ENCODE data around the gene STK39. TPM values are rescaled to one million over a fixed set of nuclear protein-coding genes. Genes with fewer than 3 reads are reported as not detected.

The STK39 gene
- total and polyA plus RNA-seq, 11 donors, result 13.1 to 40.1 (median 21.5) TPM

DNA sequence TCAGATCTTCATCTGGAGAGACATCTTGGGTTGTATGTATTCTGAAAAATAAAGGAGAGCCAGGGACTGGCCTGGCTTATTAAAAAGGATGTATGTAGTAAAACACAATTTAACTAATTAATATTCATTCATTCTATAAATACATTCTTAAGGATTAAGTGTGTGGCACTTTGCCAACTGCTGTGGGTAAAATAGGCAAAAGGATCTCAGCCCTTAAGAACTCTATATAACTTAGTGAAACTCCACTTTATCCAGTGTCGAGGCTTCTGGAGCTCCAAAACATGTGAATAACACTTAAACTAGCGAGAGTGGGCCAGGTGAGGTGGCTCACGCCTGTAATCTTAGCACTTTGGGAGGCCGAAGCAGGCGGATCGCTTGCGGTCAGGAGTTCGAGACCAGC lies 7.7 kb upstream of the STK39 start:
- ATAC-seq (no peak), DNase-seq (no peak)
- H3K27ac ChIP-seq, result peak overlapping the region in 4 of 12 donors; percentile 23 to 64 (median 50)
- TF ChIP-seq POLR2A (IDR thresholded peaks at IDR 0.05), result no peak
- TF ChIP-seq, protein P1, sequence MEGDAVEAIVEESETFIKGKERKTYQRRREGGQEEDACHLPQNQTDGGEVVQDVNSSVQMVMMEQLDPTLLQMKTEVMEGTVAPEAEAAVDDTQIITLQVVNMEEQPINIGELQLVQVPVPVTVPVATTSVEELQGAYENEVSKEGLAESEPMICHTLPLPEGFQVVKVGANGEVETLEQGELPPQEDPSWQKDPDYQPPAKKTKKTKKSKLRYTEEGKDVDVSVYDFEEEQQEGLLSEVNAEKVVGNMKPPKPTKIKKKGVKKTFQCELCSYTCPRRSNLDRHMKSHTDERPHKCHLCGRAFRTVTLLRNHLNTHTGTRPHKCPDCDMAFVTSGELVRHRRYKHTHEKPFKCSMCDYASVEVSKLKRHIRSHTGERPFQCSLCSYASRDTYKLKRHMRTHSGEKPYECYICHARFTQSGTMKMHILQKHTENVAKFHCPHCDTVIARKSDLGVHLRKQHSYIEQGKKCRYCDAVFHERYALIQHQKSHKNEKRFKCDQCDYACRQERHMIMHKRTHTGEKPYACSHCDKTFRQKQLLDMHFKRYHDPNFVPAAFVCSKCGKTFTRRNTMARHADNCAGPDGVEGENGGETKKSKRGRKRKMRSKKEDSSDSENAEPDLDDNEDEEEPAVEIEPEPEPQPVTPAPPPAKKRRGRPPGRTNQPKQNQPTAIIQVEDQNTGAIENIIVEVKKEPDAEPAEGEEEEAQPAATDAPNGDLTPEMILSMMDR (IDR thresholded peaks at IDR 0.05), result no peak
- no peak overlapping the region for H3K4me3 ChIP-seq
- WGBS, 4 donors, result 94 to 98% (median 95%) methylated on average over 8 of the region's 8 CpGs
- H3K36me3 ChIP-seq, result no peaks in the 10 kb centered on the region
- no peaks in the 10 kb centered on the region for H3K27me3 ChIP-seq
- intact Hi-C loops (cut with DNase I), result loop anchor here in 2 of 10 donors (5.0 to 10.0 kb wide), 2 partner anchors 80 to 82 kb away; no protein-coding TSS in a partner anchor
- peaks cover 0 to 23% (median 8%) of the 10 kb centered on the region in 12 donors for H3K9me3 ChIP-seq
- H3K4me1 ChIP-seq, result peaks cover 0 to 12% (median 0%) of the 10 kb centered on the region in 12 donors

DNA sequence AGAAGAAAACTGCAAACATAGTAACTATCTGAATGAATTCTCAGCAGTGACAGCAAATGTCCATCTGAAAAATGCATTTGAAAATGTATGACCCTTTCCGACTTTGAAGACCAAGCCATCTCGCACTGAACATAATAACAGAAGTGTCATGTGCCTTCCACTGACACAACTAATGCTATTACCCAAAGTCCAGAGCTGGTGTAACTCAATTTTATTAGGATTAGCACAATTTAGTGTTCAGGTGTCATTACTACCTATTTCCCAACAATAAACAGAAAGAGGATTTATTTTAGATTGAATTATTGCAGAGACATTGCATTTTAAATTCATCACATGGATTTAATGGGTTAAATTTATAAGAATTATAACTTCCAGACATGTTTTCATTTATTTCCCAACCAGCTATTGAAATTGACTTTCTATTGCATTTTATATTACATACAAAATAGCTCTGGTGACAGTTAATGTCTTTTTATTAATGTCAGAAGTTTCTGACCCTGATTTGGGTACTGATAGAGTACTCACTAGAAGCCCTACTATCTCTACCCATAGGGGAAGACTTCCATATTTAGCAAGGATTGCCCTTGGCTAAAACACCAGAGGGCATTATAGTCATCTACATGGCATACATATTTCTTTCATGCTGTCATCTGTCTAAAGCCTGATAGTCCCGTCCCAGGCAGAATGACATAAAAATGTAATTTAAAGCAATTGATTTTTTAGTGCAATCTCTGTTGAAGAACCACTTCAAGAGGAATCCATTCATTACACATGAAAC lies 7.0 kb upstream of the STK39 start:
- Histone ChIP-seq H3K36me3 (no peaks in the 10 kb centered on the region), H3K4me1 (peaks cover 0 to 12% (median 0%) of the 10 kb centered on the region in 12 donors), H3K9me3 (peaks cover 0 to 16% (median 6%) of the 10 kb centered on the region in 12 donors), H3K4me3 (no peak overlapping the region), H3K27me3 (no peaks in the 10 kb centered on the region), H3K27ac (peak overlapping the region in 5 of 12 donors; percentile 23 to 64 (median 52))
- TF ChIP-seq POLR2A (IDR thresholded peaks at IDR 0.05), result no peak
- TF ChIP-seq, protein P1 (IDR thresholded peaks at IDR 0.05), result peak in 2 of 12 donors; percentile 9 to 13
- WGBS, 4 donors, result 63 to 72% (median 67%) methylated on average over 3 of the region's 3 CpGs
- DNase-seq (no peak), ATAC-seq (peak; percentile 69 to 88 (median 82))
- intact Hi-C loops (cut with DNase I), result loop anchor here in 1 of 10 donors (10.0 kb wide), 1 partner anchor 80 kb away; no protein-coding TSS in a partner anchor

DNA sequence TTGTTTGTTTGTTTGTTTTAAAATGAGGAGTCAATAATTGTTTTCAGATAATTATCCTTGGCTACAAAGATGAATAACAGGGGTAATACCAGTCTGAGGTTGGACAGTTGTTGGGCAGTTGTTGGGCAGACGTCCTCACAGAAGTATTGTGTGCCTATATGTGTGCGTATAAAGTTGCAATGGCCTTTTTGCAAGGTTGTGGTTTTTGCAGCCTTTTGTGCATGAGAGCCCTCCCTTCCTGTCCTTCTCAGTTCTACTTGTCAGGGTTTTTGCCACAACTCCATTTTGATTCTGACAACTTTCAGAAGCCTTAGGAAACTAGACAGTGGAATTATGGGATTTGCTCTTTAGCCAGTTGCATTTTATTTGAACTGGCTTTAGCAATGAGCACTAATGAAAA lies 6.0 kb upstream of the STK39 start:
- H3K4me1 ChIP-seq, result peaks cover 0 to 12% (median 0%) of the 10 kb centered on the region in 12 donors
- no peak overlapping the region for H3K27ac ChIP-seq
- peaks cover 0 to 6% (median 0%) of the 10 kb centered on the region in 12 donors for H3K9me3 ChIP-seq
- intact Hi-C loops (cut with DNase I), result loop anchor here in 1 of 10 donors (10.0 kb wide), 1 partner anchor 81 kb away; no protein-coding TSS in a partner anchor
- no peaks in the 10 kb centered on the region for H3K36me3 ChIP-seq
- no peak for DNase-seq
- no peak overlapping the region for H3K4me3 ChIP-seq
- TF ChIP-seq, protein P1 (IDR thresholded peaks at IDR 0.05), result no peak
- TF ChIP-seq POLR2A (IDR thresholded peaks at IDR 0.05), result no peak
- H3K27me3 ChIP-seq, result no peaks in the 10 kb centered on the region
- no peak for ATAC-seq
- 84 to 95% (median 92%) methylated on average over 2 of the region's 2 CpGs for WGBS, 4 donors

DNA sequence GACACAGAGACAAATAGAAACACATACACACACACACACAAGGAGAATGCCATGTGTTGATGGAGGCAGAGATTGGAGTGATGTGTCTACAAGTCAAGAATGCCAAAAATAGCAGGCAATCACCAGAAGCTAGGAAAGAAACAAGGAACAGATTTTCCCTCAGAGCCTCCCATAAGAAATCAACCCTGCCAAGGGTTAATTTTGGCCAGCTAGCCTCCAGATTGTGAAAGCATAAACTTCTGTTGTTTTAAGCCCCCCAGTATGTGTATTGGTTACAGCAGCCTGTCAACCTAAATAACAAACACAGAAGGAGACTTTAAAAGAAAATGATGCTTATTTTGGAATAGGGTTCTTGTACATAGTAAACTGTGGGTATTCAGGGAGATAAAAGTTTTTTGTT lies 5.6 kb upstream of the STK39 start:
- intact Hi-C loops (cut with DNase I), result loop anchor here in 1 of 10 donors (10.0 kb wide), 1 partner anchor 82 kb away; no protein-coding TSS in a partner anchor
- no peak for TF ChIP-seq POLR2A (IDR thresholded peaks at IDR 0.05)
- TF ChIP-seq, protein P1 (IDR thresholded peaks at IDR 0.05), result no peak
- ATAC-seq, result no peak

More for the DNA sequence above, 5.6 kb upstream of the STK39 start:
- Histone ChIP-seq H3K9me3 (peaks cover 0 to 2% (median 0%) of the 10 kb centered on the region in 12 donors), H3K36me3 (no peaks in the 10 kb centered on the region), H3K27ac (no peak overlapping the region), H3K4me3 (no peak overlapping the region), H3K4me1 (peaks cover 0 to 12% (median 2%) of the 10 kb centered on the region in 12 donors), H3K27me3 (no peaks in the 10 kb centered on the region)
- no peak for DNase-seq

All from heart left ventricle (tissue), 16 donors.